HepG2 (cell line): ENCODE results near the gene MAIP1.

Source experiments
- CREM ChIP-seq, 2 experiments: sonication (generic) in 1 of 2; formaldehyde crosslinking in 1 of 2; IDR thresholded peaks; 2 replicates each; pipeline versions ENCODE4 v1.4.0 to v1.6.1; 2016 to 2020; ENCODE audit warnings: antibody characterized with exemption in 1 of 2, mild to moderate bottlenecking in 1 of 2, missing genetic modification reagents in 1 of 2
- EZH2 ChIP-seq: conservative IDR thresholded peaks from 2 replicates; pipeline ENCODE4 v1.6.1; 2012; ENCODE audit warnings: mild to moderate bottlenecking, low read depth, low read length, moderate library complexity
- JUN ChIP-seq: sonication (generic); formaldehyde crosslinking; IDR thresholded peaks from 2 replicates; pipeline ENCODE4 v1.4.0; 2020; ENCODE audit warnings: mild to moderate bottlenecking, missing genetic modification reagents
- MAFG ChIP-seq: sonication (generic); formaldehyde crosslinking; IDR thresholded peaks from 2 replicates; pipeline ENCODE4 v1.5.1; 2020; ENCODE audit warnings: mild to moderate bottlenecking, missing genetic modification reagents
- NFRKB ChIP-seq: fragments of 450-650 bp; IDR thresholded peaks from 2 replicates; pipeline ENCODE4 v1.6.1; 2017
- NR1H2 ChIP-seq: sonication (generic); formaldehyde crosslinking; IDR thresholded peaks from 2 replicates; pipeline ENCODE4 v1.8.1; 2022; ENCODE audit warnings: low read depth, missing genetic modification reagents, borderline replicate concordance
- NR2C2 ChIP-seq: sonication (generic); formaldehyde crosslinking; IDR thresholded peaks from 2 replicates; pipeline ENCODE4 v1.4.0; 2020; ENCODE audit warnings: missing genetic modification reagents, mild to moderate bottlenecking, moderate library complexity, borderline replicate concordance
- POLR2A ChIP-seq, 2 experiments: IDR thresholded peaks; 2 replicates each; pipeline ENCODE4 v1.6.1; 2011; ENCODE audit warnings: low read depth in 2 of 2, low read length in 2 of 2, mild to moderate bottlenecking in 1 of 2, moderate library complexity in 1 of 2; ENCODE audit not compliant: insufficient read depth in 1 of 2
- POLR2AphosphoS5 ChIP-seq: IDR thresholded peaks from 2 replicates; pipeline ENCODE4 v1.6.1; 2012; ENCODE audit warnings: low read depth, low read length
- ZNF629 ChIP-seq: sonication (generic); formaldehyde crosslinking; conservative IDR thresholded peaks from 2 replicates; pipeline ENCODE4 v1.5.0; 2020; ENCODE audit warnings: missing genetic modification reagents
- ZNF777 ChIP-seq: sonication (generic); formaldehyde crosslinking; IDR thresholded peaks from 2 replicates; pipeline ENCODE4 v1.4.0; 2020; ENCODE audit warnings: missing genetic modification reagents
- TF ChIP-seq, protein P1 (sequence below): sonication (generic); formaldehyde crosslinking; IDR thresholded peaks from 2 replicates; pipeline ENCODE4 v1.5.0; 2020; ENCODE audit warnings: mild to moderate bottlenecking, missing genetic modification reagents, moderate library complexity
- TF ChIP-seq, protein P2 (sequence below): sonication (generic); formaldehyde crosslinking; IDR thresholded peaks from 2 replicates; pipeline ENCODE4 v1.4.0; 2020; ENCODE audit warnings: missing genetic modification reagents, borderline replicate concordance
- TF ChIP-seq, protein P3 (sequence below): sonication (generic); formaldehyde crosslinking; IDR thresholded peaks from 2 replicates; pipeline ENCODE4 v1.5.0; 2020; ENCODE audit warnings: missing genetic modification reagents

DNA sequence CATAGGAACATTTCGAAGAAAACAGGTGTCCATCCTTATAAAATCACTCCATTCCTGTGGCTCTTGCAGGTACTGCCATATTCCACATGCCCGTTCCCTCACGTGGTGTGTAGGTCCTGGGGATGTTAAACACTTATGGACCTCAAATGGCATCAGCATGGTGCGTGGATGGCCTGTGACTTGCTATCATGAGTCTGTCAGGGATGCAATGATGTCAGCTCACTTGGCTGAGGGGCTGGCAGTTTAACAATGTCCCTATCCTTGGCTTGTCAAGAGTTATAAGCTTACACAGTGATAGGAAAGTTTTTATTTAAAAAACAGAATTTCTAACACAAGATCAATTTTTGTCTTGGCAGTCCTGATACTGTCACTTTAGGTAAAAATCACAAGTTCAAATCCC lies 28.8 kb downstream of the MAIP1 start:
- TF ChIP-seq, protein P1, sequence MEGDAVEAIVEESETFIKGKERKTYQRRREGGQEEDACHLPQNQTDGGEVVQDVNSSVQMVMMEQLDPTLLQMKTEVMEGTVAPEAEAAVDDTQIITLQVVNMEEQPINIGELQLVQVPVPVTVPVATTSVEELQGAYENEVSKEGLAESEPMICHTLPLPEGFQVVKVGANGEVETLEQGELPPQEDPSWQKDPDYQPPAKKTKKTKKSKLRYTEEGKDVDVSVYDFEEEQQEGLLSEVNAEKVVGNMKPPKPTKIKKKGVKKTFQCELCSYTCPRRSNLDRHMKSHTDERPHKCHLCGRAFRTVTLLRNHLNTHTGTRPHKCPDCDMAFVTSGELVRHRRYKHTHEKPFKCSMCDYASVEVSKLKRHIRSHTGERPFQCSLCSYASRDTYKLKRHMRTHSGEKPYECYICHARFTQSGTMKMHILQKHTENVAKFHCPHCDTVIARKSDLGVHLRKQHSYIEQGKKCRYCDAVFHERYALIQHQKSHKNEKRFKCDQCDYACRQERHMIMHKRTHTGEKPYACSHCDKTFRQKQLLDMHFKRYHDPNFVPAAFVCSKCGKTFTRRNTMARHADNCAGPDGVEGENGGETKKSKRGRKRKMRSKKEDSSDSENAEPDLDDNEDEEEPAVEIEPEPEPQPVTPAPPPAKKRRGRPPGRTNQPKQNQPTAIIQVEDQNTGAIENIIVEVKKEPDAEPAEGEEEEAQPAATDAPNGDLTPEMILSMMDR (CRISPR knock-in tag), result no peak
- TF ChIP-seq ZNF629 (CRISPR knock-in tag) (no peak), NR2C2 (CRISPR knock-in tag) (no peak), POLR2A (IDR thresholded peaks at IDR 0.05; ENCODE audit: insufficient read depth in 1 of 2, low read depth in 2 of 2, low read length in 2 of 2) (no peak), JUN (CRISPR knock-in tag) (no peak), ZNF777 (CRISPR knock-in tag) (no peak), MAFG (CRISPR knock-in tag) (no peak), CREM (IDR thresholded peaks at IDR 0.05) (no peak), CREM (CRISPR knock-in tag; IDR thresholded peaks at IDR 0.05) (no peak), NFRKB (no peak), EZH2 (no peak), POLR2AphosphoS5 (no peak), NR1H2 (no peak)
- TF ChIP-seq, protein P2, sequence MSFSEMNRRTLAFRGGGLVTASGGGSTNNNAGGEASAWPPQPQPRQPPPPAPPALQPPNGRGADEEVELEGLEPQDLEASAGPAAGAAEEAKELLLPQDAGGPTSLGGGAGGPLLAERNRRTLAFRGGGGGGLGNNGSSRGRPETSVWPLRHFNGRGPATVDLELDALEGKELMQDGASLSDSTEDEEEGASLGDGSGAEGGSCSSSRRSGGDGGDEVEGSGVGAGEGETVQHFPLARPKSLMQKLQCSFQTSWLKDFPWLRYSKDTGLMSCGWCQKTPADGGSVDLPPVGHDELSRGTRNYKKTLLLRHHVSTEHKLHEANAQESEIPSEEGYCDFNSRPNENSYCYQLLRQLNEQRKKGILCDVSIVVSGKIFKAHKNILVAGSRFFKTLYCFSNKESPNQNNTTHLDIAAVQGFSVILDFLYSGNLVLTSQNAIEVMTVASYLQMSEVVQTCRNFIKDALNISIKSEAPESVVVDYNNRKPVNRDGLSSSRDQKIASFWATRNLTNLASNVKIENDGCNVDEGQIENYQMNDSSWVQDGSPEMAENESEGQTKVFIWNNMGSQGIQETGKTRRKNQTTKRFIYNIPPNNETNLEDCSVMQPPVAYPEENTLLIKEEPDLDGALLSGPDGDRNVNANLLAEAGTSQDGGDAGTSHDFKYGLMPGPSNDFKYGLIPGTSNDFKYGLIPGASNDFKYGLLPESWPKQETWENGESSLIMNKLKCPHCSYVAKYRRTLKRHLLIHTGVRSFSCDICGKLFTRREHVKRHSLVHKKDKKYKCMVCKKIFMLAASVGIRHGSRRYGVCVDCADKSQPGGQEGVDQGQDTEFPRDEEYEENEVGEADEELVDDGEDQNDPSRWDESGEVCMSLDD (CRISPR knock-in tag), result no peak
- TF ChIP-seq, protein P3, sequence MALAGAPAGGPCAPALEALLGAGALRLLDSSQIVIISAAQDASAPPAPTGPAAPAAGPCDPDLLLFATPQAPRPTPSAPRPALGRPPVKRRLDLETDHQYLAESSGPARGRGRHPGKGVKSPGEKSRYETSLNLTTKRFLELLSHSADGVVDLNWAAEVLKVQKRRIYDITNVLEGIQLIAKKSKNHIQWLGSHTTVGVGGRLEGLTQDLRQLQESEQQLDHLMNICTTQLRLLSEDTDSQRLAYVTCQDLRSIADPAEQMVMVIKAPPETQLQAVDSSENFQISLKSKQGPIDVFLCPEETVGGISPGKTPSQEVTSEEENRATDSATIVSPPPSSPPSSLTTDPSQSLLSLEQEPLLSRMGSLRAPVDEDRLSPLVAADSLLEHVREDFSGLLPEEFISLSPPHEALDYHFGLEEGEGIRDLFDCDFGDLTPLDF (CRISPR knock-in tag), result no peak
